Measurements from ENCODE around the gene PATZ1. TPM values are rescaled to one million over a fixed set of nuclear protein-coding genes. Genes with fewer than 3 reads are reported as not detected.

The PATZ1 gene
- total RNA-seq, 1 experiment from 2014 or later: 120 TPM

- Histone ChIP-seq H4K20me1 (ENCODE audit: control insufficient read depth, insufficient read depth, insufficient read length) (no peaks in the 10 kb centered on the region), H3K9ac (ENCODE audit: extremely low read depth, insufficient read length, low read length) (peak overlapping the region; percentile 13)
- no CpG with 5 or more reads among the region's 12 CpGs for WGBS (ENCODE audit: extremely low coverage, insufficient read length, low lambda C conversion rate)
Measured at GRCh38 chr22:31344256-31344577, 1.9 kb downstream of the PATZ1 start.

More at GRCh38 chr22:31344256-31344577, 1.9 kb downstream of the PATZ1 start:
- no peaks in the 10 kb centered on the region for H3K27me3 ChIP-seq (ENCODE audit: insufficient read depth, low read length)
- Mint-ChIP-seq H3K36me3 (ENCODE audit: insufficient read depth in 1 of 3, low read depth in 3 of 3) (peaks cover 23 to 62% (median 42%) of the 10 kb centered on the region in 3 experiments), H3K4me3 (peak overlapping the region; percentile 90), H3K9me3 (no peaks in the 10 kb centered on the region), H3K27me3 (ENCODE audit: low read depth) (no peaks in the 10 kb centered on the region), H3K27ac (peak overlapping the region; percentile 98), H3K4me1 (peaks cover 60 to 62% of the 10 kb centered on the region in 2 experiments)
- H2AFZ ChIP-seq (ENCODE audit: low read length): no peak overlapping the region
- H4K91ac ChIP-seq (ENCODE audit: insufficient read length, low read depth, low read length): peak overlapping the region; percentile 92
- no peak overlapping the region for H3T11ph ChIP-seq (ENCODE audit: low read length)
- H3K23me2 ChIP-seq (ENCODE audit: insufficient read length, low read depth, low read length, poor library complexity, severe bottlenecking): peaks cover 33% of the 10 kb centered on the region
- H3K4me2 ChIP-seq (ENCODE audit: insufficient read depth, insufficient read length, low read length): peak overlapping the region; percentile 74
- no peaks in the 10 kb centered on the region for H3K9me3 ChIP-seq (ENCODE audit: control insufficient read depth, low read depth, low read length)
- peaks cover 12% of the 10 kb centered on the region; the same call in 1 of the 2 replicates for H3K79me2 ChIP-seq (ENCODE audit: insufficient read depth, low read length)
- peak overlapping the region; percentile 89 for H3K27ac ChIP-seq (ENCODE audit: insufficient read length, low read depth, low read length)
- H3K18ac ChIP-seq (ENCODE audit: insufficient read length, low read depth, low read length): no peak overlapping the region
- 0 out of 2 replicates have a peak overlapping the region, but pooled peaks have one; percentile 94 for H3K14ac ChIP-seq (ENCODE audit: insufficient read depth, low read length)
- H3K56ac ChIP-seq (ENCODE audit: insufficient read length, low read depth, low read length): no peak overlapping the region
- no peak overlapping the region for H2BK5ac ChIP-seq (ENCODE audit: insufficient read length, low read length)
- H2BK20ac ChIP-seq (ENCODE audit: low read depth, low read length, poor library complexity, severe bottlenecking): no peak overlapping the region
- peaks cover 6% of the 10 kb centered on the region for H3K79me1 ChIP-seq (ENCODE audit: insufficient read depth, low read depth, low read length, poor library complexity, severe bottlenecking)
- H3K4me1 ChIP-seq (ENCODE audit: insufficient read depth, low read length): peaks cover 7% of the 10 kb centered on the region; the same call in 1 of the 2 replicates
- H4K5ac ChIP-seq (ENCODE audit: insufficient read length, low read depth, low read length): no peak overlapping the region
- H2BK120ac ChIP-seq (ENCODE audit: low read depth, low read length, poor library complexity, severe bottlenecking): no peak overlapping the region
- H4K8ac ChIP-seq (replicated peaks; ENCODE audit: insufficient read length, low read depth, low read length): no peak overlapping the region
- H2BK12ac ChIP-seq (ENCODE audit: insufficient read length, low read depth, low read length): no peak overlapping the region
- H2BK15ac ChIP-seq (ENCODE audit: low read depth, low read length): no peak overlapping the region
- no peak for TF ChIP-seq CTCF (conservative IDR thresholded peaks at IDR 0.05)
- no peak overlapping the region for H3K23ac ChIP-seq (ENCODE audit: insufficient read length, low read depth, low read length)
- H3K4ac ChIP-seq (ENCODE audit: low read depth, low read length): no peak overlapping the region
- no peak for DNase-seq
- no peak overlapping the region for H2AK5ac ChIP-seq (ENCODE audit: insufficient read length, low read length)
